Smooth muscle cell (in vitro differentiated cells): ENCODE measurements around the gene HEATR5A. TPM values are rescaled to one million over a fixed set of nuclear protein-coding genes. Genes with fewer than 3 reads are reported as not detected.

Experiments
- DNase-seq: peaks from one replicate; lab custom pipeline; 2025; ENCODE audit not compliant: unreplicated experiment; lab: John Stamatoyannopoulos, UW
- H2AFZ ChIP-seq: fragments of 200-600 bp; sonication (generic); 2 replicates; pipeline ENCODE4 v1.6.0; 2016; ENCODE audit warnings: antibody characterized with exemption, low read depth, mild to moderate bottlenecking
- H3F3A ChIP-seq: fragments of 200-600 bp; sonication (generic); 2 replicates; pipeline ENCODE4 v1.6.0; 2017; ENCODE audit warnings: antibody characterized with exemption, low read depth
- H3K27ac ChIP-seq: fragments of 200-600 bp; sonication (generic); 2 replicates; pipeline ENCODE4 v1.5.1; 2016; ENCODE audit warnings: low read depth, mild to moderate bottlenecking
- H3K27me3 ChIP-seq: fragments of 200-600 bp; sonication (generic); 2 replicates; pipeline ENCODE4 v1.6.1; 2016; ENCODE audit warnings: low read depth, mild to moderate bottlenecking
- H3K36me3 ChIP-seq: fragments of 200-600 bp; sonication (generic); 2 replicates; pipeline ENCODE4 v1.5.1; 2016; ENCODE audit warnings: low read depth
- H3K4me1 ChIP-seq: fragments of 200-600 bp; sonication (generic); 2 replicates; pipeline ENCODE4 v1.5.1; 2016; ENCODE audit warnings: low read depth
- H3K4me2 ChIP-seq: fragments of 200-600 bp; sonication (generic); 2 replicates; pipeline ENCODE4 v1.6.0; 2016; ENCODE audit warnings: mild to moderate bottlenecking
- H3K4me3 ChIP-seq: fragments of 200-600 bp; sonication (generic); 2 replicates; pipeline ENCODE4 v1.5.1; 2016; ENCODE audit warnings: mild to moderate bottlenecking
- H3K79me2 ChIP-seq: fragments of 200-600 bp; sonication (generic); 2 replicates; pipeline ENCODE4 v1.6.0; 2016; ENCODE audit warnings: low read depth, mild to moderate bottlenecking
- H3K9ac ChIP-seq: fragments of 200-600 bp; sonication (generic); 2 replicates; pipeline ENCODE4 v1.6.0; 2016; ENCODE audit warnings: low read depth
- H3K9me3 ChIP-seq: fragments of 200-600 bp; sonication (generic); replicated peaks from 2 replicates; pipeline ENCODE4 v1.5.1; 2016; ENCODE audit warnings: low read depth
- H4K20me1 ChIP-seq: fragments of 200-600 bp; sonication (generic); 2 replicates; pipeline ENCODE4 v1.6.0; 2016; ENCODE audit warnings: low read depth
- CTCF ChIP-seq: fragments of 200-600 bp; sonication (generic); IDR thresholded peaks from 2 replicates; pipeline ENCODE4 v1.5.1; 2017; ENCODE audit warnings: borderline replicate concordance, mild to moderate bottlenecking, antibody characterized with exemption; ENCODE audit not compliant: insufficient read depth, poor library complexity, severe bottlenecking
- WGBS: methylation state at CpG from one replicate; pipeline ENCODE4 v1.1.7; 2016; ENCODE audit warnings: low lambda C conversion rate; 5-methylcytosine and 5-hydroxymethylcytosine counted together
- polyA plus RNA-seq: library from polyadenylated mRNA; unstranded; fragments of >200 nt; fragmentation: Nextera tagmentation; extraction: Ambion mirVana; gene quantifications from 2 replicates; pipeline ENCODE4 v1.2.1, GENCODE V29; 2016
- total RNA-seq: library from RNA; depleted of rRNA; stranded (reverse); fragments of >200 nt; gene quantifications from 2 replicates; pipeline ENCODE4 v1.2.3, GENCODE V29; 2014

Gene HEATR5A
- total and polyA plus RNA-seq, 2 experiments from 2014 or later: 28.5 to 49.8 TPM

- Histone ChIP-seq H3K9me3 (no peaks in the 10 kb centered on the region), H4K20me1 (no peaks in the 10 kb centered on the region), H3K36me3 (peaks cover 5% of the 10 kb centered on the region), H3K27ac (no peak overlapping the region), H3F3A (peaks cover 1% of the 10 kb centered on the region), H3K79me2 (no peaks in the 10 kb centered on the region), H3K4me2 (no peak overlapping the region), H3K9ac (no peak overlapping the region), H3K27me3 (no peaks in the 10 kb centered on the region), H2AFZ (no peak overlapping the region), H3K4me3 (no peak overlapping the region), H3K4me1 (no peaks in the 10 kb centered on the region)
- no peak for TF ChIP-seq CTCF
- no peak for DNase-seq
- WGBS: 81% methylated on average over 3 of the region's 3 CpGs
Measured at GRCh38 chr14:31292937-31293616, 127.3 kb downstream of the HEATR5A start.

GRCh38 chr14:31291210-31291609 is 129.1 kb downstream of the HEATR5A start:
- Histone ChIP-seq H3K4me2 (no peak overlapping the region), H2AFZ (no peak overlapping the region), H3K27ac (no peak overlapping the region), H3K79me2 (no peaks in the 10 kb centered on the region), H4K20me1 (no peaks in the 10 kb centered on the region), H3K27me3 (no peaks in the 10 kb centered on the region), H3K36me3 (peaks cover 5% of the 10 kb centered on the region), H3K4me3 (no peak overlapping the region), H3K9me3 (no peaks in the 10 kb centered on the region), H3K4me1 (no peaks in the 10 kb centered on the region), H3F3A (no peaks in the 10 kb centered on the region), H3K9ac (no peak overlapping the region)
- TF ChIP-seq CTCF: no peak
- DNase-seq: no peak

- no peak for DNase-seq
- no peaks in the 10 kb centered on the region for H3K27me3 ChIP-seq
- H4K20me1 ChIP-seq: no peaks in the 10 kb centered on the region
- H3K79me2 ChIP-seq: no peaks in the 10 kb centered on the region
- TF ChIP-seq CTCF: no peak
- H3K4me3 ChIP-seq: no peak overlapping the region
- H3K4me1 ChIP-seq: no peaks in the 10 kb centered on the region
- WGBS: 92% methylated on average over 4 of the region's 4 CpGs
- no peak overlapping the region for H3K4me2 ChIP-seq
- no peak overlapping the region for H3K9ac ChIP-seq
- H3K9me3 ChIP-seq: no peaks in the 10 kb centered on the region
- no peaks in the 10 kb centered on the region for H3F3A ChIP-seq
- H3K27ac ChIP-seq: no peak overlapping the region
- H2AFZ ChIP-seq: no peak overlapping the region
- no peaks in the 10 kb centered on the region for H3K36me3 ChIP-seq
Measured at GRCh38 chr14:31287294-31287972, 132.9 kb downstream of the HEATR5A start.
